HG03280 (cell line): ENCODE results near the gene NCAPG.
A peak's percentile ranks its signal among the peaks of the same experiment; 100 is the strongest.

Experiments
- ATAC-seq: cut with Tn5 transposase; IDR thresholded peaks from one replicate; pipeline ENCODE4 v1.9.1; 2021; ENCODE audit warnings: mild to moderate bottlenecking, moderate library complexity; ENCODE audit not compliant: unreplicated experiment

Gene NCAPG

DNA sequence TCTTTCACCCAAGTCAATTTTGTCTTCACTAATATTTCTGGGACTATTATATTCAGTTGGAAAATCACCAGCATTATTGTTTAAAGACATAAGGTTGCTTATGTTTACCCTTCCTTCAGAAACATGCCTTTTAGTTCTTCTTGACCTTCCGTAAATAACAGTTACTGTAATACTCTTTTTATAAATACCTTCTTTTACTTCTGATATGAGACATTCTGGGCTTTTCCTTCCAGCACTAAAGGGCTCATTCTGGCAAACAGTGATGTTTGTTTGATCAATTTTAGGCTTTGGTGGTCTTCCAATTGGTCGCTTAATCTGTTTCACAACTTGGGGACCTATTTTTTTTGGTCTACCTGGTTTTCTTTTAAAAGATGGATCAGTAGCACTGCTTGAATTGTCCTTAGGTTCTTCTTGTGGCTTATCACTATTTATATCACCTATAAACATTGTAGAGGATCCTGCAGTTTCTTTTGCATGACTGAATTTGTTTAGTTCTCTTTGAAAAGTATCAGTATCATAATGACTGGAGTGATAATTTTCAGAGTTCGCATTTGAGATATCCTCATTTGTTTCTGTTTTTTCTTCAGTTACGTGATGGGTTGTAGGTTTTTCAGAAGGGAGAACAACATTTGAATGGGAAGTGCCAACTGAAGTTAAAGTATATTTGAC is 64.8 kb downstream of the NCAPG start:
- peak; percentile 89 for ATAC-seq

DNA sequence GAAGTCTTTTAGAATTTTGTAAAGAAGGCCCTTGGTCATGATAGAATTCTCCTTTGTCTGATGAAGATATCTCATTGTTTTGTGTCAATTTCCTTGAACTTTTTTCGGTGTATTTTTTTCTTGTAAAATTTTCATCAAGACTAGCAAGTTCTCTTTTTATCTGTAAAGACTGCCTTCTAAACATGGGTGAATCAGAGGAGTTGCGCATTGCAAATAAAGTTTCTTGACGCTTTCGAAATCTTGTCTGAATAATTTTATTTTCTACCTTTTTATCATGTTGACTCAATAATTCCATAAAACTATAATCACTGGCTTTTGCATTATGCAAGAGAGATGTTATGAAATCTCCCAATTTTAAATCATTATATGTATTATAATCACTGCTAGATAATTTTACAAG is 66.2 kb downstream of the NCAPG start:
- ATAC-seq = no peak

DNA sequence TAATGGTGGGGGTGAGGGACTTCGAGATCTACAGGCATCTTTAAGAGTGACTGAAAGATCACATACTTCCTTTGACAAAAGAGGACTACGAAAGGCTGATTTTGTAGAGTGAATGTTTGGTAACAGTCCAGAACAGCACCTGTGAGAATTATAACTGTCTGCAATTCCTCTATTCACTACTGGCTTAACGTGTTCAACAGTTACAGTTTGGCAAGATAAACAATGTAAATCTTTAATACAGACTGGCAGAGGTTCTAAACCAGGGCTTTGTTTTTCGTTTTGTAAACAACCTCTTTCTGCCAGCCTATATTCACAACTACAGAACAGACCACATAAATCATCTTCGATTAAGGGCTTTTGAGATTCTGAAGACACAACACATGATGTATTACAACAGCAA is 66.9 kb downstream of the NCAPG start:
- no peak for ATAC-seq

DNA sequence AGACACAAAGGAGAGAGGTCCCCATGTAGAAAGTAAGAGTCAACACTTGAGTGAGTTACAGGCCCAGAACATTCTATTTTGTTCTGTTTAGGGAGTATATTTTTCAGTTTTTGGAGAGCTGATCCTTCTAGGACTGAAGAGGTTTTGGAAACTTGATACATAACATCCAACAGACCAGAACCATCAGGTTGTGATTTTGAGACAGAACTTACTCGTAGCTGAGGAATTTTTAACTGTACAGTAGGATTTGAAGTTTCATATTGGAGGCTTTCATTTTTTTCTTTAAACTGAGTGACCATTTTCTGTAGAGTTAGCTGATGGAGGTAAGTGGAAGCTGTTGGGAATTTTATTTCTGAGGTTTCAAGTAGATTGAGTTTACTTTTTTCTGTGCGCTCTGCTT is 73.3 kb downstream of the NCAPG start:
- no peak for ATAC-seq

DNA sequence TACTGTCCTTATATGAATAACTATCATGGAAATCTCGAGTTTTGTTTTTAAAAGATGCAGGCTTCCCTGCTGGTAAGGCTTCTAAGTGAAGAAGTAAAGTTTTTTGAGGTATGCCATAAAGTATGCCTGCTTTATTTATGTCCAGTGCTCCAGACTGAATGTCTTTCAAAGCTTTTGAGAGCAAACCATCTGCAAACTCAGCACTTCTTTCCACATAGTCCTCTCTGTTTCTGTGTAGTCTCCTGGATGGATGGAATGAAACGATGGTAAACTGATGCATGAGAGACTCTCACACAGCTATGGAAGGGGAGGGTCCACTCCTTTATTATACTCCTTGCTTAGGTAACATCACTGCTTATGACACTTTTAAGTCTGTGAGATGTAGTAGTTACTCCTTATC is 73.7 kb downstream of the NCAPG start:
- no peak for ATAC-seq

DNA sequence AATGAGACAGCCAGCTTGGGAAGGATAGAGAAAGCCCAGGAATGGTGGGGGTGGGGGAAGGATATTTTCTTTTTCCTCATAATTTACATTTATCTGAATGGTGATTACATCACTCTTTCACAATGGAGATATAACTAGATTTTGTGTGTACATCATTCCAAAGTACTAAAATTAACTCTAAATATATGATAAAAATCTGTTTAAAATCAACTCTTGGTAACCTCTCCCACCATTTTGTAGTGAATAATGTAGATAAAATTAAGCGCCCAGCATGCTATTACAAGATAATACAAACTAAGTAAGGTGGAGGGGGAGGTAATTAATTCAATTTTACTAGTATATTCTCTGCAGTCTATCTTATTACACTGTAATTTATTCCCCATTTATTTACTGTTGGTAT is 78.9 kb downstream of the NCAPG start:
- ATAC-seq = no peak

DNA sequence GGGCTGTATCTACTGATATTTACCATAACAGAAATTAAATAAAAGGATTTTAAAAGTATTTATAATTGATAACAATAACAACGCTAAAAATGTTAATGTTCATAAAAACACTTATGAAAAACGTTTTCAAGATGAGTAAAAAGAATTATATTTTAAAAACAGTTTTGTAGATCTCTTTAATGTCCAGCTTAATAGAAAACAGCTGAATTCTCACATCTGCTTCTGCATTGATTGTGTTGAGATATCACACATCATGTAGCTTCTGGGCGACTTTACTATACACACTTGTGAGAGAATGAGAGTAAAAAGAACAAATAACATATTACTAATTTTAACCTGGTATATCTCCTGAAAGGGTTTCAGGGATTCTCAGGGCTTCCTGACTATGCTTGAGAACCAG is 83.6 kb downstream of the NCAPG start:
- no peak for ATAC-seq
